Ishikawa (cell line): ENCODE measurements around the gene SYCE1.

Experiments used
- EP300 ChIP-seq: IDR thresholded peaks from 2 replicates; pipeline ENCODE4 v1.6.1; 2012; ENCODE audit warnings: borderline replicate concordance
- RAD21 ChIP-seq: IDR thresholded peaks from 2 replicates; pipeline ENCODE4 v1.6.1; 2012; ENCODE audit warnings: low read depth
- TAF1 ChIP-seq: IDR thresholded peaks from 2 replicates; pipeline ENCODE4 v1.6.1; 2012; ENCODE audit warnings: low read depth, mild to moderate bottlenecking
- TEAD4 ChIP-seq: IDR thresholded peaks from 2 replicates; pipeline ENCODE4 v1.6.1; 2012

- TF ChIP-seq TEAD4 (no peak), RAD21 (no peak), TAF1 (no peak), EP300 (no peak)
Measured at GRCh38 chr10:133600657-133601056, 35.3 kb upstream of the SYCE1 start.
